ENCODE results near the gene ARAP2. TPM values are rescaled to one million over a fixed set of nuclear protein-coding genes. Genes with fewer than 3 reads are reported as not detected.

Gene ARAP2
- total RNA-seq, 1 donor from 2014 or later: 59.1 TPM

- no peak overlapping the region for H3K4me3 Mint-ChIP-seq
- no peaks in the 10 kb centered on the region for H3K27me3 Mint-ChIP-seq
- no peaks in the 10 kb centered on the region for H3K4me1 Mint-ChIP-seq
- no peak for DNase-seq
- H3K9me3 Mint-ChIP-seq: no peaks in the 10 kb centered on the region
- no peak for ATAC-seq (ENCODE audit: low read depth)
- no peak for TF ChIP-seq CTCF (IDR thresholded peaks at IDR 0.05)
- no peak overlapping the region for H3K27ac Mint-ChIP-seq
- ChIA-PET CTCF (no interaction called here), POLR2A (no interaction called here)
- intact Hi-C loops (cut with micrococcal nuclease): no loop called here
- no peaks in the 10 kb centered on the region for H3K36me3 Mint-ChIP-seq (ENCODE audit: low read depth)
Observed at GRCh38 chr4:36027203-36027602, 217.1 kb downstream of the ARAP2 start.

GRCh38 chr4:36026348-36026880 lies 217.9 kb downstream of the ARAP2 start:
- Mint-ChIP-seq H3K4me3 (no peak overlapping the region), H3K27me3 (no peaks in the 10 kb centered on the region), H3K27ac (no peak overlapping the region), H3K9me3 (no peaks in the 10 kb centered on the region), H3K4me1 (no peaks in the 10 kb centered on the region), H3K36me3 (ENCODE audit: low read depth) (no peaks in the 10 kb centered on the region)
- ChIA-PET POLR2A (no interaction called here), CTCF (no interaction called here)
- no peak for DNase-seq
- TF ChIP-seq CTCF (IDR thresholded peaks at IDR 0.05): no peak
- intact Hi-C loops (cut with micrococcal nuclease): no loop called here
- ATAC-seq (ENCODE audit: low read depth): no peak

GRCh38 chr4:36024901-36025660 lies 219.2 kb downstream of the ARAP2 start:
- no peak overlapping the region for H3K27ac Mint-ChIP-seq
- POLR2A ChIA-PET: no interaction called here
- no peak for TF ChIP-seq CTCF (IDR thresholded peaks at IDR 0.05)
- H3K4me3 Mint-ChIP-seq: no peak overlapping the region
- no peaks in the 10 kb centered on the region for H3K9me3 Mint-ChIP-seq
- no peaks in the 10 kb centered on the region for H3K4me1 Mint-ChIP-seq
- intact Hi-C loops (cut with micrococcal nuclease): no loop called here
- ATAC-seq (ENCODE audit: low read depth) (no peak), DNase-seq (no peak)
- no peaks in the 10 kb centered on the region for H3K36me3 Mint-ChIP-seq (ENCODE audit: low read depth)
- no peaks in the 10 kb centered on the region for H3K27me3 Mint-ChIP-seq
- CTCF ChIA-PET: no interaction called here

GRCh38 chr4:36020351-36020750 lies 224.0 kb downstream of the ARAP2 start:
- H3K4me1 Mint-ChIP-seq: no peaks in the 10 kb centered on the region
- H3K4me3 Mint-ChIP-seq: no peak overlapping the region
- no peak overlapping the region for H3K27ac Mint-ChIP-seq
- no peak for TF ChIP-seq CTCF (IDR thresholded peaks at IDR 0.05)
- ChIA-PET POLR2A (no interaction called here), CTCF (no interaction called here)
- no peak for ATAC-seq (ENCODE audit: low read depth)
- H3K9me3 Mint-ChIP-seq: no peaks in the 10 kb centered on the region
- no peak for DNase-seq
- no peaks in the 10 kb centered on the region for H3K36me3 Mint-ChIP-seq (ENCODE audit: low read depth)
- no peaks in the 10 kb centered on the region for H3K27me3 Mint-ChIP-seq
- intact Hi-C loops (cut with micrococcal nuclease): no loop called here

Other genes with a start within 250 kb of the ARAP2 start
- gene DTHD1, start 37.1 kb upstream of the ARAP2 start, total RNA-seq: not detected in 2 replicates